Keratinocyte (primary cell): ENCODE data around the gene RETREG1.

Experiments used
- CTCF ChIP-seq, 3 experiments: IDR thresholded peaks in 1 of 3; conservative IDR thresholded peaks in 1 of 3; optimal IDR thresholded peaks in 1 of 3; 2 replicates in 2 of 3; 3 replicates in 1 of 3; pipeline versions ENCODE3 to v1.5.1; 2011; ENCODE audit warnings: low read length in 3 of 3, mild to moderate bottlenecking in 3 of 3, moderate library complexity in 2 of 3, control low read depth in 1 of 3, inconsistent platforms in 1 of 3; ENCODE audit not compliant: insufficient read depth in 2 of 3; ENCODE audit errors: extremely low read depth in 1 of 3
- EZH2 ChIP-seq: IDR thresholded peaks from one replicate; pipeline ENCODE4 v1.6.1; 2012; ENCODE audit warnings: inconsistent platforms, mild to moderate bottlenecking, low read length, moderate library complexity

DNA sequence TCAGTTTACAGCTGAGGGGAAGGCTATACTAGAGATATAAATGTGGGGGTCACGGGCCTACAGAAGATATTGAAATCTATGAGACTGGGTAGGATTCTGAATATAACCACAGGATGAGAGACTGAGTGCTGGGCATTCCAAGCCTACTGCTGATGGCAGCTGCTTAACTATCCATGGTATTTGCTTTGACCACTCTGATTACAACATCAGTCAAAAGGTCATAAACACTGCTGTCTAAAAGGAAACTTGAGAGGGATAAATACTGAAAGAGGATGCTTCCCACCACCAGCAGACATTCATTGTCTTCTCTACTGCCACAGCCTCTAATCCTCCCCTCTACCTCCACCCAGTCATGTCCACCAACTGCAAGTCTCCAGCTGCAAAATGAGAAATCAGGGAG, 155.0 kb downstream of the RETREG1 start:
- TF ChIP-seq EZH2: no peak
- TF ChIP-seq CTCF (optimal IDR thresholded peaks at IDR 0.05 in 1 of 3, IDR thresholded peaks at IDR 0.05 in 1 of 3, conservative IDR thresholded peaks at IDR 0.05 in 1 of 3; ENCODE audit: extremely low read depth in 1 of 3, insufficient read depth in 2 of 3, low read length in 3 of 3): no peak
